B cell (primary cell): ENCODE data around the gene SNX20. TPM values are rescaled to one million over a fixed set of nuclear protein-coding genes. Genes with fewer than 3 reads are reported as not detected.

Source experiments
- ATAC-seq: fragments of 200-7000 bp; cut with Tn5 transposase; one replicate; pipeline ENCODE4 v1.10.0; 2021; ENCODE audit warnings: low read depth, mild to moderate bottlenecking, moderate number of reproducible peaks, moderate library complexity
- CTCF ChIA-PET: fragments of 350-600 bp; sonication (Branson Sonifier 250); formaldehyde crosslinking; loops from one replicate; lab custom pipeline; 2021; ENCODE audit warnings: antibody characterized with exemption, inconsistent platforms; lab: Charles Lee
- POLR2A ChIA-PET: fragments of 350-600 bp; sonication (Branson Sonifier 250); formaldehyde crosslinking; loops from one replicate; lab custom pipeline; 2021; ENCODE audit warnings: antibody characterized with exemption; lab: Charles Lee
- DNase-seq: peaks from one replicate; pipeline ENCODE4 v3.0.0; 2013
- H2AFZ ChIP-seq: 2 replicates; pipeline ENCODE4 v1.6.1; 2012; ENCODE audit warnings: mild to moderate bottlenecking, low read depth, low read length; ENCODE audit not compliant: insufficient read depth, poor library complexity, severe bottlenecking
- H3K27ac ChIP-seq, 2 donors: 1 replicate in 1 of 2; 2 replicates in 1 of 2; pipeline ENCODE4 v1.5.1; 2012 to 2013; ENCODE audit warnings: low read length in 2 of 2, mild to moderate bottlenecking in 2 of 2, moderate library complexity in 1 of 2
- H3K27me3 ChIP-seq, 4 experiments: fragments of 200-600 bp in 1 of 4; sonication (generic) in 1 of 4; replicated peaks in 1 of 4; 1 replicate in 2 of 4; 2 replicates in 2 of 4; pipeline versions ENCODE4 v1.6.1 to v1.7.0; 2013 to 2016; ENCODE audit warnings: low read length in 3 of 4, mild to moderate bottlenecking in 2 of 4, mixed read lengths in 1 of 4, moderate library complexity in 1 of 4; ENCODE audit not compliant: insufficient read depth in 4 of 4, control insufficient read depth in 3 of 4; ENCODE audit errors: control extremely low read depth in 1 of 4
- H3K36me3 ChIP-seq, 2 experiments: replicated peaks in 1 of 2; 1 replicate in 1 of 2; 2 replicates in 1 of 2; pipeline versions ENCODE4 v1.6.1 to v1.7.1; 2013; ENCODE audit warnings: low read length in 1 of 2; ENCODE audit not compliant: insufficient read depth in 2 of 2, control insufficient read depth in 1 of 2; ENCODE audit errors: control extremely low read depth in 1 of 2, extremely low read depth in 1 of 2
- H3K4me1 ChIP-seq, 2 donors: fragments of 200-600 bp in 1 of 2; sonication (generic) in 1 of 2; 1 replicate in 1 of 2; 2 replicates in 1 of 2; pipeline versions ENCODE4 v1.5.1 to v1.6.1; 2013 to 2017; ENCODE audit warnings: low read length in 2 of 2; ENCODE audit not compliant: control insufficient read depth in 2 of 2, insufficient read depth in 2 of 2
- H3K4me2 ChIP-seq: replicated peaks from 2 replicates; pipeline ENCODE3; 2012; ENCODE audit warnings: mild to moderate bottlenecking, low read depth, low read length; ENCODE audit not compliant: poor library complexity, severe bottlenecking
- H3K4me3 ChIP-seq, 5 experiments: fragments of 200-600 bp in 1 of 5; sonication (generic) in 1 of 5; 1 replicate in 3 of 5; 2 replicates in 2 of 5; pipeline versions ENCODE4 v1.5.1 to v1.7.0; 2011 to 2016; ENCODE audit warnings: low read length in 4 of 5, mild to moderate bottlenecking in 4 of 5, low read depth in 2 of 5, control low read depth in 1 of 5, moderate library complexity in 1 of 5; ENCODE audit not compliant: insufficient read depth in 1 of 5; ENCODE audit errors: control extremely low read depth in 1 of 5, extremely low read depth in 1 of 5
- H3K79me2 ChIP-seq: fragments of 200-600 bp; sonication (generic); one replicate; pipeline ENCODE4 v1.6.0; 2016; ENCODE audit warnings: low read length; ENCODE audit not compliant: control insufficient read depth, insufficient read depth
- H3K9ac ChIP-seq: fragments of 200-600 bp; sonication (generic); 2 replicates; pipeline ENCODE4 v1.6.1; 2017; ENCODE audit warnings: mild to moderate bottlenecking, low read length, moderate library complexity
- H3K9me3 ChIP-seq, 3 donors: one replicate each; pipeline versions ENCODE4 v1.6.1 to v1.7.1; 2013; ENCODE audit warnings: low read length in 2 of 3; ENCODE audit not compliant: control insufficient read depth in 2 of 3, insufficient read depth in 1 of 3; ENCODE audit errors: control extremely low read depth in 1 of 3
- H4K20me1 ChIP-seq: 2 replicates; pipeline ENCODE4 v1.6.0; 2012; ENCODE audit warnings: mild to moderate bottlenecking, low read length; ENCODE audit not compliant: insufficient read depth, control insufficient read depth, poor library complexity, severe bottlenecking
- H3K27ac Mint-ChIP-seq: one replicate; pipeline ENCODE4 v1.8.0; 2021; ENCODE audit warnings: mixed read lengths
- H3K27me3 Mint-ChIP-seq: one replicate; pipeline ENCODE4 v1.8.0; 2021; ENCODE audit warnings: mixed read lengths
- H3K4me1 Mint-ChIP-seq: one replicate; pipeline ENCODE4 v1.8.0; 2021; ENCODE audit warnings: mixed read lengths
- H3K4me3 Mint-ChIP-seq: one replicate; pipeline ENCODE4 v1.8.0; 2021; ENCODE audit warnings: mixed read lengths
- H3K9me3 Mint-ChIP-seq: one replicate; pipeline ENCODE4 v1.8.0; 2022; ENCODE audit warnings: mixed read lengths; ENCODE audit not compliant: insufficient read depth
- EZH2 ChIP-seq: IDR thresholded peaks from 2 replicates; pipeline ENCODE4 v1.6.1; 2012; ENCODE audit warnings: borderline replicate concordance, low read depth, mild to moderate bottlenecking, moderate library complexity, low read length; ENCODE audit not compliant: insufficient read depth, poor library complexity, severe bottlenecking
- WGBS: methylation state at CpG from one replicate; pipeline ENCODE4 v1.1.5; 2013; ENCODE audit warnings: missing lambda C conversion rate; ENCODE audit not compliant: insufficient coverage; 5-methylcytosine and 5-hydroxymethylcytosine counted together
- intact Hi-C: fragments of 100-400 bp; cut with micrococcal nuclease; formaldehyde crosslinking; loops from one replicate; pipeline ENCODE4 v1.10.0; 2022
- polyA plus RNA-seq: library from polyadenylated mRNA; depleted of rRNA; stranded (reverse); fragments of >200 nt; gene quantifications from 2 replicates; pipeline ENCODE4 v1.2.3, GENCODE V29; 2012
- total RNA-seq, 2 donors: library from RNA; stranded (reverse); fragments of 120-200 nt in 1 of 2; gene quantifications; 1 replicate in 1 of 2; 2 replicates in 1 of 2; pipeline versions ENCODE4 v1.2.3 to v1.2.4, GENCODE V29; 2013 to 2022
- TF ChIP-seq, protein P1 (sequence below): fragments of 200-600 bp; IDR thresholded peaks from one replicate; pipeline ENCODE4 v1.8.0; 2022; ENCODE audit warnings: antibody characterized with exemption, mild to moderate bottlenecking

Gene SNX20
- total and polyA plus RNA-seq, 2 donors (not counting 1 experiment from before 2014, with no cell fraction given), result 34.7 to 43.0 TPM

DNA sequence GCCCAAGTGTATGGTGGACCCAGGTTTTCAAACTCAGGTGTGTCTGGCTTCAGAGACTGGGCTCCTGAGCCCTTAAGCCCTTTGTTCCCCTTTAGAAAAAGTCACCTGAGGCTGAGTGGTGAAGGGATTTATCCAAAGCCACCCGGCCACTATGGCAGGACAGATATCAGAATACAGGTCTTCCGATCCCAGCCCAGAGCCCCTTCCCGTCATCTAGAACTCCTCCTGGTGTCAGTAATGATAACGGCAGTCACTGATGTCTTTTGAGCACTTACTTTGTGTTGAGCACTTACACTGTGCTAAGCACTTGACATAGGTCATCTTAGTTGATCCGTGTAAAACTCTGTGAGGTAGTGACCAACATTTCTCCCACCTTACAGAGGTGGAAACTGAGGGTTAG is 28.9 kb upstream of the SNX20 start:
- H4K20me1 ChIP-seq, result no peaks in the 10 kb centered on the region
- H3K4me1 ChIP-seq, result peaks cover 14 to 23% of the 10 kb centered on the region in 2 donors
- CTCF ChIA-PET, result no interaction called here
- POLR2A ChIA-PET, result no interaction called here
- peaks cover 20% of the 10 kb centered on the region for H3K4me1 Mint-ChIP-seq
- H3K9me3 Mint-ChIP-seq, result peaks cover 3% of the 10 kb centered on the region
- intact Hi-C loops, result no loop called here
- 100% methylated on average over 4 of the region's 5 CpGs for WGBS
- H3K9me3 ChIP-seq, result peaks cover 0 to 7% (median 3%) of the 10 kb centered on the region in 3 donors
- H3K27me3 ChIP-seq, result no peaks in the 10 kb centered on the region
- no peak overlapping the region for H3K27ac ChIP-seq
- H3K4me3 ChIP-seq, result no peak overlapping the region
- DNase-seq (no peak), ATAC-seq (no peak)
- no peak for TF ChIP-seq EZH2
- TF ChIP-seq, protein P1, sequence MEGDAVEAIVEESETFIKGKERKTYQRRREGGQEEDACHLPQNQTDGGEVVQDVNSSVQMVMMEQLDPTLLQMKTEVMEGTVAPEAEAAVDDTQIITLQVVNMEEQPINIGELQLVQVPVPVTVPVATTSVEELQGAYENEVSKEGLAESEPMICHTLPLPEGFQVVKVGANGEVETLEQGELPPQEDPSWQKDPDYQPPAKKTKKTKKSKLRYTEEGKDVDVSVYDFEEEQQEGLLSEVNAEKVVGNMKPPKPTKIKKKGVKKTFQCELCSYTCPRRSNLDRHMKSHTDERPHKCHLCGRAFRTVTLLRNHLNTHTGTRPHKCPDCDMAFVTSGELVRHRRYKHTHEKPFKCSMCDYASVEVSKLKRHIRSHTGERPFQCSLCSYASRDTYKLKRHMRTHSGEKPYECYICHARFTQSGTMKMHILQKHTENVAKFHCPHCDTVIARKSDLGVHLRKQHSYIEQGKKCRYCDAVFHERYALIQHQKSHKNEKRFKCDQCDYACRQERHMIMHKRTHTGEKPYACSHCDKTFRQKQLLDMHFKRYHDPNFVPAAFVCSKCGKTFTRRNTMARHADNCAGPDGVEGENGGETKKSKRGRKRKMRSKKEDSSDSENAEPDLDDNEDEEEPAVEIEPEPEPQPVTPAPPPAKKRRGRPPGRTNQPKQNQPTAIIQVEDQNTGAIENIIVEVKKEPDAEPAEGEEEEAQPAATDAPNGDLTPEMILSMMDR, result no peak
- H3K9ac ChIP-seq, result no peak overlapping the region
- no peaks in the 10 kb centered on the region for H3K27me3 Mint-ChIP-seq
- H3K4me3 Mint-ChIP-seq, result no peak overlapping the region
- no peaks in the 10 kb centered on the region for H3K79me2 ChIP-seq
- H3K36me3 ChIP-seq, result no peaks in the 10 kb centered on the region
- H2AFZ ChIP-seq, result no peak overlapping the region
- no peak overlapping the region for H3K27ac Mint-ChIP-seq
- no peak overlapping the region for H3K4me2 ChIP-seq

DNA sequence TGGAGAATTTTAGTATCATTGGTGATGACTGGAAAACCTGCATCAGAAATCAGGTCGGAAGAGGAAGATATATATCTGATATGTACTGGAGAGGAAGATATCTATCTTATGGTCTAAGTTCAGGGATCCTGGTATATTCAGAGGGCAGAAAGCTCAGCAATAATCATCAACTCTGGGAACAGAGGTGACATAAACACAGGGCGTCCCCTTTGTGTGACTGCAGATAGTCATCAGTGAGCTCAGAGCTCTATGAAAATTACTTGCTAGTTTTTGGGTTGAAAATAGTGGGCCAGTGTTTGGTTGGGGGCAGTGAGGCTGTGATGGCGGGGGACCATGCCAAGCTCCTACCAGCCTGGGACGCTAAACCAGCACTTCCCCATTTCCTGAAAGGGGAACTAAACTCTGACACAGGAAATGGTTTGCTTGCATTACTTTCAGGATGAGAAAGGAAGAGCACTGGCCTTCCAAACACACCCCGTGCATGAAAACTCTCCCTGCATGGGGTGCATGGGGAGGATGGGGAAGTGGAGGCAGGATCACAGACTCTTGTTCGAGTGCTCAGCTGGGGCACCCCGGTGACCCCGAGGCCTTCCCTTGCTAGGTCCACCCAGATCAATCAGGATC is 28.1 kb upstream of the SNX20 start:
- ChIA-PET POLR2A (no interaction called here), CTCF (interaction anchor here (1.1 to 2.1 kb wide), 2 partner anchors 44 to 97 kb away, joined by 3 to 7 read pairs; no protein-coding TSS in a partner anchor)
- peak; percentile 47 for ATAC-seq
- peak; percentile 53 for DNase-seq
- intact Hi-C loops, result no loop called here
- peaks cover 3% of the 10 kb centered on the region for H3K9me3 Mint-ChIP-seq
- H3K27ac Mint-ChIP-seq, result peak overlapping the region; percentile 81
- Histone ChIP-seq H2AFZ (no peak overlapping the region), H3K79me2 (no peaks in the 10 kb centered on the region), H3K4me2 (peak overlapping the region; percentile 35), H3K4me1 (peaks cover 14 to 23% of the 10 kb centered on the region in 2 donors), H4K20me1 (no peaks in the 10 kb centered on the region), H3K4me3 (no peak overlapping the region), H3K9ac (no peak overlapping the region), H3K27me3 (no peaks in the 10 kb centered on the region), H3K9me3 (peaks cover 0 to 14% (median 8%) of the 10 kb centered on the region in 3 donors), H3K27ac (no peak overlapping the region), H3K36me3 (no peaks in the 10 kb centered on the region)
- H3K4me1 Mint-ChIP-seq, result peaks cover 18% of the 10 kb centered on the region
- peak overlapping the region; percentile 58 for H3K4me3 Mint-ChIP-seq
- TF ChIP-seq, protein P1, result no peak
- no peak for TF ChIP-seq EZH2
- H3K27me3 Mint-ChIP-seq, result no peaks in the 10 kb centered on the region
- 14% methylated on average over 2 of the region's 8 CpGs for WGBS
